Immature natural killer cell (primary cell): Measurements from ENCODE around the gene CAMKK2. TPM values are rescaled to one million over a fixed set of nuclear protein-coding genes. Genes with fewer than 3 reads are reported as not detected.
"Not testable (repeated sequence)": the region's sequence is repeated elsewhere in the genome, so short reads cannot be mapped to it uniquely, and the experiment has no call there.

Experiments
- DNase-seq, 3 donors: peaks; one replicate each; pipeline ENCODE4 v3.0.0; 2022; ENCODE audit warnings: mixed read lengths in 1 of 3
- H3K27ac Mint-ChIP-seq, 6 donors: one replicate each; pipeline ENCODE4 v1.8.0; 2020; ENCODE audit warnings: mixed read lengths in 6 of 6, mild to moderate bottlenecking in 5 of 6, inconsistent platforms in 4 of 6, moderate library complexity in 3 of 6
- H3K27me3 Mint-ChIP-seq, 3 donors: one replicate each; pipeline ENCODE4 v1.8.0; 2020 to 2021; ENCODE audit warnings: low read depth in 3 of 3, mild to moderate bottlenecking in 3 of 3, mixed read lengths in 3 of 3, moderate library complexity in 3 of 3, inconsistent platforms in 1 of 3
- H3K36me3 Mint-ChIP-seq, 3 donors: one replicate each; pipeline ENCODE4 v1.8.0; 2020; ENCODE audit warnings: mixed read lengths in 3 of 3, inconsistent platforms in 2 of 3, mild to moderate bottlenecking in 2 of 3
- H3K4me1 Mint-ChIP-seq, 2 donors: one replicate each; pipeline ENCODE4 v1.8.0; 2020; ENCODE audit warnings: inconsistent platforms in 2 of 2, mild to moderate bottlenecking in 2 of 2, mixed read lengths in 2 of 2, moderate library complexity in 1 of 2
- H3K4me3 Mint-ChIP-seq, 5 donors: one replicate each; pipeline ENCODE4 v1.8.0; 2020; ENCODE audit warnings: mild to moderate bottlenecking in 5 of 5, mixed read lengths in 5 of 5, inconsistent platforms in 3 of 5, moderate library complexity in 3 of 5
- H3K9me3 Mint-ChIP-seq, 6 donors: one replicate each; pipeline ENCODE4 v1.8.0; 2020; ENCODE audit warnings: mild to moderate bottlenecking in 6 of 6, mixed read lengths in 6 of 6, inconsistent platforms in 4 of 6, moderate library complexity in 3 of 6
- polyA plus RNA-seq, 3 donors: library from polyadenylated mRNA; unstranded; fragments of 300-500 nt; fragmentation: Illumina TruSeq; gene quantifications; one replicate each; pipeline ENCODE4 v1.2.3, GENCODE V29; 2021

CAMKK2 gene
- polyA plus RNA-seq, 3 donors from 2014 or later: 8.0 to 20.3 (median 12.6) TPM

DNA sequence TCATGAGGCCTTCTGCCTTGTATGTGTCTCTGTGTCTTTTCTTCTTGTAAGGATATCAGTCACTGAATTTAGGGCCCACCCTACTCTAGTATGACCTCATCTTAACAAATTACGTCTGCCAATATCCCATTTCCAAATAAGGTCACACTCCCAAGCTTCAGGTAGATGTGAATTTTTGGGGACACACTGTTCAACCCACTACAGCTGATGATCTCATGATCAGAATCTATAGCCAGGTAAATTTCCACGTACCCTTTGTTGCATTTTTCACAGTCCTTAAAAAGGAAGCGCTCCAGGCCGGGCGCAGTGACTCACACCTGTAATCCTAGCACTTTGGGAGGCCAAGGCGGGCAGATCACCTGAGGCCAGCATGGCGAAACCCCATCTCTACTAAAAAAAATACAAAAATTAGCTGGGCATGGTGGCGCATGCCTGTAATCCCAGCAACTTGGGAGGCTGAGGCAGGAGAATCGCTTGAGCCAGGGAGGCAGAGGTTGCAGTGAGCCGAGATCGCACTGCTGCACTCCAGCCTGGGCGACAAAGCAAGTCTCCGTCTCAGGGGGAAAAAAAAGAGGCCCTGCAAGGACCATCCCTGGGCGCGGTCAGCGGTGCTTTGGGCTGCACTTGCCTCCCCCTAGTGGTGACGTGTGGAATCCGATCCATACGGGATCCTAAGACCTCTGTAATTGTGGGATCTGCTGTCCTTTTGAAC, 66.5 kb downstream of the CAMKK2 start:
- peaks cover 0 to 25% (median 7%) of the 10 kb centered on the region in 3 donors for H3K36me3 Mint-ChIP-seq
- H3K27me3 Mint-ChIP-seq, H3K9me3 Mint-ChIP-seq, H3K4me1 Mint-ChIP-seq, H3K4me3 Mint-ChIP-seq: not testable (repeated sequence)
- H3K27ac Mint-ChIP-seq: peak overlapping the region in 5 of 6 donors; percentile 17 to 77 (median 40)
- peak; percentile 47 to 53 (median 48) for DNase-seq

DNA sequence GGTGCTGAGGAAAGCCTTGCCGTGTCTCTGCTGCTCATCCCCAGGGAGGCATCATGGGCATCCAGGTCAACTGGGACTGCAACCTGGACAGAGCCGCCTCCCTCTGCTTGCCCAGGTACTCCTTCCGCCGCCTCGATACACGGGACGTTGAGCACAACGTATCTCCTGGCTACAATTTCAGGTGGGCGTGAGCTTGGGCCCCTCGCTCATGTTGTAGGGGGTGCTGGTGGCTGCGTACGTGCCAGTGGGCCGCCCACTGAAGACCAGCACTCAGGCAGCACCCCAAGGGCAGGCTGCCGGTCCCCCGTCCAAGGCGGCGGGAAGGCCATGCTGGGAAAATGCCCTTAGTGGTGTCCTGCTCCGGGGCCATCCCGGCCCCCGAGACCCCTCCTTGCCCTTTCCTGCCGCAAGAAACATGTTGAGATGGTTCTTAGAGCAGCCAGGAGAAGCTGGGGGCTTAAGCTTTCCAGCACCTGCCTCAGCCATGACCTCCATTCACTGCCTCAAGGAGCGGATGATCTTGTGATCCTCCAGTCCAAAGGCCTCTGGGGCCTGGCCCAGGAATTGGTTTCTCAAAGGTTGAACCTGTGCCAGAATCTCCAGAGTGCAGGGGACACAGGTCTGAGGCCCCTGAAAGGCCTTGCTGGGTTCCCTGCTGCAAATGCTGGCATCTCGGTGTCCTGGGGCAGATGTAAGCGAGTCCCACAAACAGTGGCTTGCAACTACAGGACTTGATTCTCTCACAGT, 67.4 kb downstream of the CAMKK2 start:
- H3K4me1 Mint-ChIP-seq: peaks cover 13 to 16% of the 10 kb centered on the region in 2 donors
- no peak overlapping the region for H3K4me3 Mint-ChIP-seq
- no peak for DNase-seq
- H3K36me3 Mint-ChIP-seq: peaks cover 0 to 25% (median 10%) of the 10 kb centered on the region in 3 donors
- no peaks in the 10 kb centered on the region for H3K27me3 Mint-ChIP-seq
- H3K9me3 Mint-ChIP-seq: no peaks in the 10 kb centered on the region
- H3K27ac Mint-ChIP-seq: no peak overlapping the region

DNA sequence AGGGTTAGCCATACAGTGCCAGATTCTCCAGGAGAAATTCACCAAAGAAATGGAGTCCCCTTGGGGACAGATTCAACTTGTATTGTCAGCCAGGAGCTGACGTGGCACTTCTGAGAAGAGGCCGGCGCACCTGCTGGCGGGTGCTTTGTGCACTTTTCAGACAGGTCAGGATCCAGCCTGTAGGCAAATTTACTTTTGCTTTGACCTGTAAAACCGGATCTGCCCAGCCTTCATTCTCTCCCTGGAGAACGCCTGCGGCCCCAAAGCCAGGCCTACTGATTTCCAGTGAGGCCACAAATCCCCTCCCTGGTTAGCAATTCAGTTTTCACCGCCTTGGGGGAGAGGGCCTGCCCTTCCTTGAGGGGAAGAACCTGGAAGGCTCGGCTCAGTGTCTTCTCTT, 69.2 kb downstream of the CAMKK2 start:
- H3K4me1 Mint-ChIP-seq: peaks cover 28 to 32% of the 10 kb centered on the region in 2 donors
- no peak for DNase-seq
- H3K9me3 Mint-ChIP-seq: no peaks in the 10 kb centered on the region
- no peak overlapping the region for H3K27ac Mint-ChIP-seq
- no peak overlapping the region for H3K4me3 Mint-ChIP-seq
- peaks cover 0 to 2% (median 0%) of the 10 kb centered on the region in 3 donors for H3K27me3 Mint-ChIP-seq
- peaks cover 0 to 19% (median 11%) of the 10 kb centered on the region in 3 donors for H3K36me3 Mint-ChIP-seq

DNA sequence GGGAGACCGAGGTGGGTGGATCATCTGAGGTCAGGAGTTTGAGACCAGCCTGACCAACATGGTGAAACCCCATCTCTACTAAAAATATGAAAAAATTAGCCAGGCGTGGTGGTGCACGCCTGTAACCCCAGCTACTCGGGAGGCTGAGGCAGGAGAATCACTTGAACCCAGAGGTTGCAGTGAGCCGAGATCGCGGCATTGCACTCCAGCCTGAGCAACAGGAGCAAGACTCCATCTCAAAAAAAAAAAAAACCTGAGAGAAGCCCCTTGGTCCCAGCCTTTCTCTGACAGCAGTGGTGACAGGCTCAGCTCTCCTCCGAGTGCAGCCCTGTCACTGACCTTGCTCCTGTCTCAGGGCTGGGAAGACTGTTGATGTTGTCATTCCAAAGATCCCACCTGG, 69.6 kb downstream of the CAMKK2 start:
- H3K9me3 Mint-ChIP-seq, DNase-seq, H3K4me3 Mint-ChIP-seq, H3K27me3 Mint-ChIP-seq, H3K27ac Mint-ChIP-seq: not testable (repeated sequence)
- H3K36me3 Mint-ChIP-seq: peaks cover 0 to 19% (median 11%) of the 10 kb centered on the region in 3 donors
- H3K4me1 Mint-ChIP-seq: peaks cover 28 to 32% of the 10 kb centered on the region in 2 donors

DNA sequence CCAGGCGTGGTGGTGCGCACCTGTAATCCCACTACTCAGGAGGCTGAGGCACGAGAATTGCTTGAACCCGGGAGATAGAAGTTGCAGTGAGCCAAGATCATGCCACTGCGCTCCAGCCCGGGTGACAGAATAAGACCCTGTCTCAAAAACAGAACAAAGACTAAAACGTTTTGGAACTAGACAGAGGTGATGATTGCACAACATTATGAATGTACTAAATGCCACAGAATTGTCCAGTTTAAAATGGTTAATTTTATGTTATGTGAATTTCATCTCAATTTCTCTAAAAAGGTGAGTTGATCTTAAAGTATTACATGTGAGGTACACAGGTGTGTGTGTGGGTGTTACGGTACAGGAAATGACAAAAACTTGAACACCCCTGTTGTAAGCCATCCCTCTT, 70.1 kb downstream of the CAMKK2 start:
- H3K9me3 Mint-ChIP-seq: no peaks in the 10 kb centered on the region
- H3K4me1 Mint-ChIP-seq: peaks cover 28 to 32% of the 10 kb centered on the region in 2 donors
- DNase-seq: no peak
- peaks cover 0 to 17% (median 11%) of the 10 kb centered on the region in 3 donors for H3K36me3 Mint-ChIP-seq
- no peak overlapping the region for H3K4me3 Mint-ChIP-seq
- H3K27ac Mint-ChIP-seq: no peak overlapping the region
- peaks cover 0 to 2% (median 0%) of the 10 kb centered on the region in 3 donors for H3K27me3 Mint-ChIP-seq

DNA sequence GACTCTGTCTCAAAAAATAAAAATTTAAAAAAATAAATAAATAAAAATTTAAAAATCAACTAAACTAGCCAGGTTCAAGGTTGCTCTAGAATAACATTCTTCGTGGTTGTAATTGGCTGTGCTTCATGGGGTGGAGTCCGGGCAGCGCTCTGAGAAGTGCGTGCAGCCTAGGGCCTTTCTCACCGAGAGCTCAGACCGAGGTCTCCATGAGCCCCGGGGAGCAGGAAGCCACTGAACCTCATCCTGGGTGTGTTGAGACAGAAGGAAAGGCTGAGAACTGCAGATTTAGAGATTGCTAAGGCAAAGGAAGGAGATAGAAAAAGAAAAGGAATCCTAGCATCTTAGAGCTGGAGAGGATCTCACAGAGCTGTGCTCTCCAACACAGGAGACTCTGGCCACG, 71.9 kb downstream of the CAMKK2 start:
- peak overlapping the region; percentile 61 to 82 (median 71) for H3K4me3 Mint-ChIP-seq
- peak overlapping the region; percentile 79 to 94 (median 89) for H3K27ac Mint-ChIP-seq
- no peaks in the 10 kb centered on the region for H3K9me3 Mint-ChIP-seq
- peaks cover 25 to 28% of the 10 kb centered on the region in 2 donors for H3K4me1 Mint-ChIP-seq
- peaks cover 0 to 2% (median 0%) of the 10 kb centered on the region in 3 donors for H3K27me3 Mint-ChIP-seq
- peaks cover 0 to 8% (median 8%) of the 10 kb centered on the region in 3 donors for H3K36me3 Mint-ChIP-seq
- DNase-seq: peak in 2 of 3 donors; percentile 26 to 34

DNA sequence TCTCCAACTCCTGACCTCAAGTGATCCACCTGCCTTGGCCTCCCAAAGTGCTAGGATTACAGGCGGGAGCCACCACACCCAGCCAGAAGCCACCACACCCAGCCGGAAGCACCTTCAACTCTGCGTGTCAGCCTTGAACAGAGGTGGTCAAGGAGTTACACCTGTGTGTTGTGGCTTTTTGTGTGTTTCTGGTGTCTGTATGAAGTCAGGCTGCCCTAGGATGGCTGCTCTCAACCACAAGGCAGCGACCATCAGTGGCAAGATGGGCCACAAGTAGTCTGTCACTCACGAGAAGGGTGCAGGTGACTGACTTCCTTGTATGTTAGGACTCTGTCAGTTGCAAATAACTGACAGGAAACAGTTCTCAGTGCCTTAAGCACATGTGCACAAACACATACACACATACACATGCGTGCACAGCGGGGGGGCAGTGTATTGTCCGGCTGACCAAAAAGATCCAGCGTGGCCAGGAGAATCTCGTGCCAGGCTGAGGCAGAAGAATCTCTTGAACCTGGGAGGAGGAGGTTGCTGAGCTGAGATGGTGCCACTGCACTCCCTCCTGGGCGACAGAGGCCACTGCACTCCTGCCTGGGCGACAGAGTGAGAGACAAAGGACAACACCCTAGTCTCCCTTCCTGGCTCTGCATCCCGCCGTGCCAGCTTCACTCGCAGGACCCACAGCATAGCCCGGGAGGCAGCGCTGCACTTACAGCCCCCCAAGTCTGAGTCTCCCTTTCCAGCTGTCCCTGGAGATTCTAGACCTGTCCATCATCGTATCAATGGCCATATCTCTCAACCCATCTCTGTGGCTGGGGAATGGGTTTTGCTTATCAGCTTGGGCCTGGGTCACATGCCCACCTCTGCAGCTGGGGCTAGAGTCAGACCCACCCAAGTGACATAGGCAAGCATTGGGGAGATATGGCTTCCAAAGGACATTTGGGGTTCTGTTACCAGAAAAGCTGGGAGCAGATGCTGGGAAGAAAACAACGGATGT, 72.9 kb downstream of the CAMKK2 start:
- H3K27me3 Mint-ChIP-seq: peaks cover 0 to 2% (median 0%) of the 10 kb centered on the region in 3 donors
- peaks cover 25 to 28% of the 10 kb centered on the region in 2 donors for H3K4me1 Mint-ChIP-seq
- peak; percentile 53 to 66 (median 63) for DNase-seq
- H3K9me3 Mint-ChIP-seq: no peaks in the 10 kb centered on the region
- peaks cover 3 to 7% (median 5%) of the 10 kb centered on the region in 3 donors for H3K36me3 Mint-ChIP-seq
- peak overlapping the region; percentile 72 to 93 (median 89) for H3K27ac Mint-ChIP-seq
- H3K4me3 Mint-ChIP-seq: peak overlapping the region; percentile 70 to 80 (median 73)

DNA sequence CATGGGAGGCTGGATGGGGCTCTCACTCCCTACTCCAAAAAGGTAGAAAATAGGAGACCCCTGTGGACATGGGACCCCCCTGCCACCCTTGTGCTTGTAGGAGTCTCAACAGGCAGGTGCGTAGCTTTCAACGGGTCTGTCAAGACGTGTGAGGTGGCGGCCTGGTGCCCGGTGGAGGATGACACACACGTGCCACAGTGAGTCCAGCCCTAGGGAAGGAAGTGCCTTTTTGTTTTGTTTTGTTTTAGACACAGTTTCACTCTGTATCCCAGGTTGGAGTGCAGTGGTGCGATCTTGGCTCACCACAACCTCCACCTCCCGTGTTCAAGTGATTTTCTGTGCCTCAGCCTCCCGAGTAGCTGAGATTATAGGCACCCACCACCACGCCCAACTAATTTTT, 73.7 kb downstream of the CAMKK2 start:
- Mint-ChIP-seq H3K27me3 (peaks cover 0 to 2% (median 0%) of the 10 kb centered on the region in 3 donors), H3K36me3 (peaks cover 3 to 7% (median 4%) of the 10 kb centered on the region in 3 donors), H3K27ac (peak overlapping the region; percentile 72 to 93 (median 89)), H3K4me3 (peak overlapping the region; percentile 48 to 80 (median 73)), H3K4me1 (peaks cover 25 to 28% of the 10 kb centered on the region in 2 donors), H3K9me3 (no peaks in the 10 kb centered on the region)
- DNase-seq: no peak

DNA sequence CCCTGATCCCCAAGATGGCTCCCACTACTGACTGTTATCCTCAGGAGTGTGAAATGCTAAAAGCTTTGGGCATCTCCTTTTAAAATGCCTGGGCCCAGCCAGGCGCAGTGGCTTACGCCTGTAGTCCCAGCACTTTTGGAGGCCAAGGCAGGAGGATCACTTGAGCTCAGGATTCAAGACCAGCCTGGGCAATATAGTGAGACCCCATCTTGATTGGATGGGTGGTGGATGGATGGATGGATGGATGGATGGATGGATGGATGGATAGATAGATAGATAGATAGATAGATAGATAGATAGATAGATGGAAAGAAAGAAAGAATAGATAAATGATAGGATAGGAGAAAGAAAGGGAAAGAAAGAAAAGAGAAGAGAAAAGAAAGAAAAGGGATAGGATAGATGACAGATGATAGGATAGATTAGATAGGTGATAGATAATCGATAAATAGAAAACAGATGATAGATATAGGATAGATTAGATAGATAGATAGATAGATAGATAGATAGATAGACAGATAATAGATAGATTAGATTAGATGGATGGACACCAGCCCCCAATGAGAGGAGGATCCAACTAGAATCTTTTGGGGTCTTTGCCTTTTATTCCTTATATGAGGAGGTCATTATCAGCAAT, 77.0 kb downstream of the CAMKK2 start:
- Mint-ChIP-seq H3K9me3 (no peaks in the 10 kb centered on the region), H3K36me3 (peaks cover 5 to 8% (median 8%) of the 10 kb centered on the region in 3 donors), H3K27me3 (peaks cover 0 to 2% (median 0%) of the 10 kb centered on the region in 3 donors), H3K27ac (peak overlapping the region in 3 of 6 donors; percentile 51 to 79 (median 61)), H3K4me1 (peaks cover 27 to 36% of the 10 kb centered on the region in 2 donors), H3K4me3 (no peak overlapping the region)
- DNase-seq: no peak

DNA sequence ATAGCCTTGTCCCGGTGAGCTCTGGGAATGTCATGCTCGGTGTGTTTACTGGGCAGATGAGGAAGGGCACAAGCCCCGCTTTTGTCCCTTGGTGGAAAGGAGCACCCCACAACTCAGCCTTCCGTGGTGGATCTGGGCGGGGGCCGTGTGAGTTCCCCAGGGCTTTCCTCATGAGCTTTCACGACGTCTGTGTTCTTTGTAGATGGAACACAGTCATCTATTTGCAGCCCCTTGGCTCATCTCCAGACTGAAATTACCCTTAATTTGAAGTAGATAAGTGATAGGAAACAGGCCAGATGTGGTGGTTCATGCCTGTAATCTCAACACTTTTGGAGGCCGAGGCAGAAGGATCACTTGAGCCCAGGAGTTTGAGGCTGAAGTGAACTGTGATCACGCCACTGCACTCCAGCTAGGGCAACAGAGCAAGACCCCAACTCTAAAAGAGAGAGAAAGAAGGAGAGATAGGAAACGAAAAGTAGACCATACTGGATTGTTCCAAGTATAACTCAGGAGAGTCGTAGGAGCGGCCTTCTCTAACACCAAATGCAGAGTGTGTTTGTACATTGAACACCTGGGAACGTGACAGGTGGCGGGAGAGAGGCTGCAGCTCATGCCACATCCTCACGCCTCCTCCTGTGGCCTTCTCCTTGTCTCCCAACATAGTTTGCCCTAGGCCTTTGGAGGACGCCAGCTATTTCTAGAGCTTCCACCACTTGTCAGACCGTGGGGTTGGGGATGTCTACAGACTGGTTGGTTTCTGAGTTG, 77.7 kb downstream of the CAMKK2 start:
- H3K27me3 Mint-ChIP-seq: peaks cover 0 to 2% (median 0%) of the 10 kb centered on the region in 3 donors
- peak overlapping the region in 1 of 6 donors; percentile 39 for H3K27ac Mint-ChIP-seq
- no peak for DNase-seq
- no peaks in the 10 kb centered on the region for H3K9me3 Mint-ChIP-seq
- H3K4me1 Mint-ChIP-seq: peaks cover 23 to 33% of the 10 kb centered on the region in 2 donors
- H3K36me3 Mint-ChIP-seq: peaks cover 9 to 12% (median 12%) of the 10 kb centered on the region in 3 donors
- H3K4me3 Mint-ChIP-seq: no peak overlapping the region

DNA sequence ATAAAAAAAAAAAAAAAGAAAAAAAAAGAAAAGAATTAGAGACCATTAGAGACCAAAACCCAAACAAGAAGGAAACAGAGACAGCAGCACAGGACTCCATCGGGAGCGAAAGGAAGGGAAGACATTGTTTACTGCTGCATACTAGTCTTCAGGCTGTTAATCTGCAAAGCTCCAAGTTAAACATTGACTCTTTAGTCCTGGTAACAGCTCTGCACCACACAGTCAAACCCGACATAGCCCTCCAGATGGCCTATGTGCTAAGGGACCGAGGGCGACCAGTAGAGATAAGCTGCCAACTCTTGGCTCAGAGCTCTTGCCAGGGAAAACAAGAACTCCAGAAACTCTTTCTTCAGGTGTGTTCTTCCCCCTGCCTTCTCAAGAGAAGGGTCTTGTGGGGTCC, 78.7 kb downstream of the CAMKK2 start:
- peaks cover 8 to 12% (median 9%) of the 10 kb centered on the region in 3 donors for H3K36me3 Mint-ChIP-seq
- H3K4me1 Mint-ChIP-seq: peaks cover 13 to 23% of the 10 kb centered on the region in 2 donors

DNA sequence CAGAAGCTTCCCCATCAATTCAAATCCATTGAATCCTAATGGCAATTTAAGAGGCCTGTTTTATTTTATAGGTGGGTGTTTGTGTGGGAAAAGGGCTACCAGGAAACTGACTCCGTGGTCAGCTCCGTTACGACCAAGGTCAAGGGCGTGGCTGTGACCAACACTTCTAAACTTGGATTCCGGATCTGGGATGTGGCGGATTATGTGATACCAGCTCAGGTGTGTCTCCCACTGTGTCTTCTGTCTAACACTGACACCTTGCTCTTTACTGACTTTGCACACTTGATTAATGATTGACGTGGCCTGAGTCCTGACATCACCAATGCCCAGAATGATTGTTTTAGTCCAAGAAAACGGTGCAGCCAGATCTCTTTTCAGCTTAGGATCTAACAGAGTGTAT, 79.4 kb downstream of the CAMKK2 start:
- H3K4me1 Mint-ChIP-seq: peaks cover 12 to 20% of the 10 kb centered on the region in 2 donors
- peaks cover 8 to 12% (median 9%) of the 10 kb centered on the region in 3 donors for H3K36me3 Mint-ChIP-seq
- peak overlapping the region in 1 of 6 donors; percentile 31 for H3K27ac Mint-ChIP-seq
- no peaks in the 10 kb centered on the region for H3K9me3 Mint-ChIP-seq
- DNase-seq: no peak
- H3K27me3 Mint-ChIP-seq: no peaks in the 10 kb centered on the region
- no peak overlapping the region for H3K4me3 Mint-ChIP-seq

More for the DNA sequence above, 78.7 kb downstream of the CAMKK2 start:
- DNase-seq: no peak
- H3K4me3 Mint-ChIP-seq: no peak overlapping the region
- peak overlapping the region in 2 of 6 donors; percentile 28 to 29 for H3K27ac Mint-ChIP-seq
- no peaks in the 10 kb centered on the region for H3K27me3 Mint-ChIP-seq
- H3K9me3 Mint-ChIP-seq: no peaks in the 10 kb centered on the region
